HG03066 (cell line): ENCODE results near the gene USF3.

Experiments
- ATAC-seq: cut with Tn5 transposase; IDR thresholded peaks from one replicate; pipeline ENCODE4 v1.9.1; 2021; ENCODE audit warnings: low read depth; ENCODE audit not compliant: unreplicated experiment

Gene USF3

DNA sequence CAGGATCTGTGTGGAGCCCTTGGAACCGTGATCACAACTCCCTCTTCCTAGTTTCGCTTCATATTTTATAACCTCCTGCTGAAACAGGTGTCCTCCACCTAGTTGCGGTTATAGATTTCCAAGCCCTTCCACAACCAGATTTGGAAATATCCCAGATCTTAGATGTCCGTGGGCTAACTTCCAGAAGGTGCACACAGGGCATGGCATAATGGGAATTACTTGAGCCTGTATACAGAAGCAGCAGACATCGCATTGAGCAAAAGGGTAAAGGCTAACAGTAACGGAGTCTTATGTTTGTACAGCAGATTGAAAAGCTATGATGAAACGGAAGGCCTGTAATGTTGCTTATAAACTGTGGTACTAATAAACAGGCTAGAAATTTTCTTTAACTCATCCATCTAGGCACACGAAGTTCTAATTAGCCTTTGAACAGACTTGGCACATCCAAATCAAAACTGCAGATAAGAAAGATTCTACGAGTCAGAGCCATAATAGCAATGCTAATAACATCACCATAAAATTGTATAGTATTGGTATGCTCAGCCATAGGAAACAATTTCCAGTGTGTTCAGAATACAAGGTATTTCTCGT is 1.2 kb upstream of the USF3 start:
- ATAC-seq, result no peak

DNA sequence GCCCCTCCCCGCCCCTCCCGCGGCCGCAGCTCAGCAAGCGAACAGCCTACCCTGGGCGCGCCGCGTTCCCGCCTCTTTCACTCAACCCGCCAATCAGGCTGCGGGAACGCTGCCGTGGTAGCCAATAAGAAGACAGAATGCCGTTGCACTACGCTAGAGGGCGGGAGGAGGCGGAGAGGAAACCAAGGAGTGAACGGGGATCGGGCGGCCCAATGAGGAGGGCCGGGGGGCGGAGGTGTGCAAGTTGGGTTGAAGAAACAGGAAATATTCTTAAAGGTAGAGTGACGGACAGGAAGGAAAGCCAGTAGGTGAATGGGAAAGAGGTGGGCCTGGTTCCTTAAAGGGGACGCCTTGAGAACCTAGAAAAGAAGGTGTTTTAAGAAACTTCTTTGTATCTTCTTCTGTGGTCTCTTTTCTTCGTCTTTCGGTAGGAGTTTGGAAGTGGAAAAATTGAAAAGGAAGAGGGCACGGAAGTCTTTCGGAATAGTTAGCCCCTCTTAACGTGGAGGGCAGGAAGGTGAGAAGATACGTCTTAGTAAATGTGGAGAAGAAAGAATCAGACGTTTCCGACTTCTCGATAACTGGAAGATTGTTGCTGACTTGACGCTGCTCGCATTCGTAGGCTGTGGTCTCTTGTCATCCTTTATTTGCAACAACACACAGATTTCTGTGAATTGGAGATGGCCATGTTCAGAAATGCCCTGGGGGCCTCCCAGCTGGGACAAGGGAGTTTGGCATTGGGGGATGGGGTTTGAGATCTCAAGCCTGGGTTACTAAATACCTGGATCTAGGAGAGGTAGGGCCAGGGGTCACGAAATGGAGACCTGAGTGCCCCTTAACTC is 437 bp upstream of the USF3 start:
- ATAC-seq, result peak; percentile 96

DNA sequence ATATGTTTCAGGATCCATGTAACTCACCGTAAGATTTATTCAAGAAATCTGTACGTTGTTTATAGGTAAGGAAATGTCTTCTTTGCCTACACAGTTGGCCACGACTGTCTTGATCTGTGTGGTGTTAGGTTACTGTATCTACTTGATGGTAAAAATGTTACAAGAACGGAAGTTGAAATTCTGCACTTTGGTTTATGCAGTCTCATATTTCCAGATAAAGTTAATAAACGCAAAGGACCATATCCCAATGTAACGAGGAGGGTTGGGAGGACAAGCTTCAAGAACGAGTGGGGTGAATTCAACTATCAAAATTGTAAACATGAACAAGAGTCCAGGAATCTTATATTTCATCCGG is 1.0 kb downstream of the USF3 start:
- ATAC-seq, result no peak

DNA sequence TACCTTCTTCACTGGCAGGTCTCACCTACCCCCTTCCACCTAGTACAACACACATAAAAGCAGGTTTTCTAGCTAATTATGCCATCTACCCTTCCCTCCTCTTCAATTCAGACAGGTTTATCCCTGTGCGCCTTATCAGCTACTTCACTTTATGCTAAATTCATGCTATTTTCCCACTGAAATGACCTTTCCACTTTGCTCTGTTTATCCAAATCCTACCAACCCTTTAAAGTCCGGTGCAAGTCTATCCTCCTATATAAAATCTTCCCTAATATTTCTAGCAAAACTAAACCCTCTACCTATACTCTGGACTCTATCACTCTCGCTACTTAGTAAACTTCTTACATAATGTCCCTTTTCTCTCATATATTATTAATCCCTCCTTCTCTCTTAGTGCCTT is 6.0 kb downstream of the USF3 start:
- no peak for ATAC-seq

DNA sequence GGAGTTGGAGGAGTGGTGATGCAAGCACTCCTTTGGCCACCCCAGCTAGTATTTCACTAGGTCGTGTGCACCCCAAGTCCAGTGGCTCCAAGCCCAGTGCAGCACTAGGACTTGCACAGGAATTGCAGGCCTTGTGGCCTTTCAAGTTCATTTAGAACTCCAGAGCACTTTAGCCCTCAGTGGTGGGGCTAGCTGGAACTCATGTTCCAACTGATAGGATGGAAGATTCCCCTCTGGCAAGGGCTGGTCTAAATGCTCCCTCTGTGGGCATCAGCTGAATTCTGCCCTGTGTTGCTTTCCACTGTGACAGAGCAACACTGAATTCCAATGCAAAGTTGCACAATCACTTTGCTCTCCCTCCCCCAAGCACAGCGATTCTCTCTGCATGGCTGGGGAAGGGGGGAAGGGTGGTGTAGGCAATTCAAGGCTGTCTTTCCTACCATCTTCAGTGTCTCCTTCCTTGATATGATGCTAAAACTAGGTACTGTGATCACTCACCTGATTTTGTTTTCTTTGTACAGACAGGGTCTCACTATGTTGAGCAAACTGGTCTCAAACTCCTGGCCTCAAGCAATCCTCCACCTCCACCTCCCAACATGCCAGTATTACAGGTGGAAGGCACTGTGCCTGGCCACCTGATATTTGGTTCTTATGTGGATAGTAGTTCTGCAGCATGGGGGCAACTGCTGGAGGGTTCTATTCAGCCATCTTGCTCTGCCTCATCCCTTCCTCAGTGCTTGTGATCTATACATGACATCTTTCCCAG is 10.3 kb downstream of the USF3 start:
- no peak for ATAC-seq

DNA sequence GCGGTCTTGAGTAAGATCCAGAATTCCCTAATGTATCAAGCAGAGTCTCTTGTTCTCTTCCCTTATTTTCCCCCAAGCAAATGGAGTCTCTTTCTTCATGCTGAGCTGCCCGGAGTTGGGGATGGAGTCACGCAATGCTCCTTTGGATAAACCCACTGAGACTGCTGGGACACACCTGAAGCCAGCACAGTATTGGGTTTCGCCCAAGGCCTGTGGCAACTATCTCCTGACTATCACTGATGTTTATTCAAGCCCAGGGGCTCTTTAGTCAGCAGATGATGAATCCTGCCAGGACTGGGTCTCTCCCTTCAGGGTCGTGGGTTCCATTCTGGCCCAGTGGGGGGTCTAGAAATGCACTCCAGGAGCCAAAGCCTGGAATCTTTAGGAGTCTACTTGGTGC is 11.3 kb downstream of the USF3 start:
- no peak for ATAC-seq

DNA sequence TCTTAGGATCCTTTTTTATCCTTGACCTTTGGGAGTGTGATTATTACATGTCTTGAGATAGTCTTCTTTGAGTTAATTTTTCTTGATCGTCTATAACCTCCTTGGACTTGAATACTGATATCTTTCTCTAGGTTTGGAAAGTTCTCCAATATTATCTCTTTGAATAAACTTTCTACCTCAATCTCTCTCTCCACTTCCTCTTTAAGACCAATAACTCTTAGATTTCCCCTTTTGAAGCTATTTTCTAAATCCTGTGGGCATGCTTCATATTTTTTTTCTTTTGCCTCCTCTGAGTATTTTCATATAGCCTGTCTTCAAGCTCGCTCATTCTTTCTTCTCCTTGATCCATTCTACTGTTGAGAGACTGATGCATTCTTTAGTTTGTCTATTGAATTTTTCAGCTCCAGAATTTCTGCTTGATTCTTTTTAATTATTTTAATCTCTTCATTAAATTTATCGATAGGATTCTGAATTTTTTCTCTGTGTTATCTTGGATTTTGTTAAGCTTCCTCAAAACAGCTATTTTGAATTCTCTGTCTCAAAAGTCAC is 12.1 kb downstream of the USF3 start:
- ATAC-seq, result no peak

DNA sequence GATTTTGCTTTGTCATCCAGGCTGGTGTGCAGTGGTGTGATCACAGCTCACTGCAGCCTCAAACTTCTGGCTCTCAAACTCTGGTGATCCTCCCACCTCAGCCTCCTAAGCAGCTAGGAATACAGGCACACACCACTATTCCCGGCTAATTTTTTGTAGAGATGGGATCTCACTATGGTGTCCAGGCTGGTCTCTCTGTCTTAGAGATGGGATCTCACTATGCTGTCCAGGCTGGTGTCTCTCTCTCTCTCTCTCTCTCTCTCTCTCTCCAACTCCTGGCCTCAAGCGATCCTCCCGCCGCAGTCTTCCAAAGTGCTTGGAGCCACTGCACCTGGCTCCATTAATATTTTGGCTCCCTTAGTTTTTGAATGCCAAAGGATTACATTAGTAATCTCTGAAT is 17.7 kb downstream of the USF3 start:
- no peak for ATAC-seq

DNA sequence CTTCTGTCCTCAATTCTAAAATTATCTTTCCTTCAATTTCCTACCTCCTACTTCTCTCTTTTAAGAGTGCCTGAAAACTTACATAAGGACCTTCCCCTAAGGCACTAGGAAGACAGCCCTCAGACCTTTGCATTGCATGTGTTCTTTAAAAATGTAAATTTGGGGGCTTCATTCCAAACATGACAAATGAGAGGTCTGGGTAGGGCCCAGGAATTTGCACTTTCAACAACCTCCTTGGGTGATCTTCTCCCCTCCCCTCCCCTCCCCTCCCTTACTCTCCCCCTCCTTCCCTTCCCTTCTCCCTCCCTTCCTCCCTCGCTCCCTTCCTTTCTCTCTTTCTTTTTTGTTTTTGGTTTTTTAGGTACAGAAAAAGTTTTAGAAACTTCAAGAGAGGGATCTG is 18.7 kb downstream of the USF3 start:
- ATAC-seq, result no peak

DNA sequence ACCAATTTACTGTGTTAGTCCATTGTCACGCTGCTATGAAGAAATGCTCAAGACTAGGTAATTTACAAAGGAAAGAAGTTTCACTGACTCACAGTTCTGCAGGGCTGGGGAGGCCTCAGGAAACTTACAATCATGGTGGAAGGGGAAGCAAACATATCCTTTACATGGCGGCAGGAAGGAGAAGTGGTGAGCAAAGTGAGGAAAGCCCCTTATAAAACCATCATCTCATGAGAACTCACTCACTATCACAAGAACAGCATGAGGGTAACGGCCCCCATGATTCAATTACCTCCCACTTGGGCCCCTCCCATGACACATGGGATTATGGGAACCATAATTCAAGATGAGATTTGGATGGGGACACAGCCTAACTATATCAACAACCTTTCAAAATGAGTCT is 20.2 kb downstream of the USF3 start:
- ATAC-seq, result no peak

DNA sequence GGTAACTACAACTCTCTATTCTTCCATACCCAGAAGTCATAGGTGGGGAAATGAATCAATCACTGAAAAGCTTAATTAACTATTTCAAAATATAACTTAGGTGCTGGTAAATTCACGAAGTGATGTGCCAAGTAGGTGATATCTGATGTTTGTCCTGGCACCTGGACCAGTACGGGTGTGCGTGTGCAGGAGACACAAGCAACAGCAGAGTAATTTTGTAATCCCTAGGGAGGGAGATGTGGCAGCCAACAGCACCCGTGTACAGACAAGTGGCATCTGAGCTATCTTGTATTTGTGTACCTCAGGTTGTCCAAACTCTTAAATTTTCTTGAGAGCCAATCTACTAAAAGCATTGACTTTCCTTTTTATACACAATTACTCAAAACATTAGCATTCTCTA is 22.8 kb downstream of the USF3 start:
- no peak for ATAC-seq

DNA sequence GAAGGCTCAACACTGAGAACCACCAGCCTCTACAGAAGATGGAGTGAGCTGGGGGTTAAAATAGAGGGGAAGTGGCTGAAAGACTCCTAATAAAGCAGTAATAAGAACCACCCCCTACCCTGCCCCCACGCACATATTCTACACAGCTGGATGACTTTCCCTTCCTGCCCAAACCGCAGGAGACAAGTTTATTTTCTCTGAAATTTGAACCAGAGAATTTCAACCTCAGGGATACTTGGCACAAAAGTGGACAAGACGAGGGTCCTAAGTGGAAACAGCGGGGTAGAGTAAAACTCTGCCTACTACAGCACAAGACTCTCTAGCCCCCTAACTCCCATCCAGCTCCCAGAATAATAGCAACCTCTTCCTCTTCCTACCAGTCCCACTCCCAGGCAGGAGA is 28.4 kb downstream of the USF3 start:
- ATAC-seq, result no peak

DNA sequence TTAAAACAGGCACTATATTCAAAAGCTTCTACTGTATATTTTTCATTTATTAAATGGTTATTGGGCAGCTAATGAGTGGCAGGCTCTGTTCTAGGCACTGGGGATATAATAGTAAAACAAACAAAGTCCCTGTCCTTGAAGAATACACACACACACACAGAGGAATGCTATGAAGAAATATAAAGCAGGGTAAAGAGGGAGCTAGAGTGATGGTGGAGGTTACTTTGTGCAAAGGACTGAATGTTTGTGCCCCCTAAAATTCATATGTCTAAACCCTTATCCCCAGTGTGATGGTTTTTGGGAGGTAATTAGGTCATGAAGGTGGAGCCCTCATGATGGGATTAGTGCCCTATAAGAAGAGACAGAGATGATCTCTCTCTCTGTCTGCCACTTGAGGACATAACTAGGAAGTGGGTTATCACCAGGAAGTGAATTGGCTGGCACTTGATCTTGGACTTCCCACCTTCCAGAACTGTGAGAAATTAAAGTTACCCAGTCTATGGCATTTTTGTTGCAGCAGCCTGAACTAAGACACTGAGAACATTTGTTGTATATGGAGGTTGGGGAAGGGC is 31.8 kb downstream of the USF3 start:
- no peak for ATAC-seq

DNA sequence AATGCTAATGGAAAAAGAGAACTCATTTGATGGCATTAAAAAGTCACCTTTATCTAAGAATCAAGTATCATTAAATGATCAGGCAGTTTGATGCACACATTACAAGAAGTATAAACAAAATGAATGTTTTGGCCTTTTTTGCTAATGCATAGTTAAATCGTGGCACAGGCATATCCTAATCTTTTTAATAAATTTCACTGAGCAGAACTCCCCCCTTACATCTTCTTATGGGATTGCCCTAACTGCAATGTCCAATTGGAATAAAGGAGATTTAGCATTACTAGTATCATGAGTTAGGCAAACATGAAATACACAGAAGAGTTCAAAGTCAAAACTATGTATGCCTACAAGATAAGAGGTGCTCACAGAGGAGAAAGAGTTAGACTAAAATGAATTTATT is 32.7 kb downstream of the USF3 start:
- ATAC-seq, result no peak

DNA sequence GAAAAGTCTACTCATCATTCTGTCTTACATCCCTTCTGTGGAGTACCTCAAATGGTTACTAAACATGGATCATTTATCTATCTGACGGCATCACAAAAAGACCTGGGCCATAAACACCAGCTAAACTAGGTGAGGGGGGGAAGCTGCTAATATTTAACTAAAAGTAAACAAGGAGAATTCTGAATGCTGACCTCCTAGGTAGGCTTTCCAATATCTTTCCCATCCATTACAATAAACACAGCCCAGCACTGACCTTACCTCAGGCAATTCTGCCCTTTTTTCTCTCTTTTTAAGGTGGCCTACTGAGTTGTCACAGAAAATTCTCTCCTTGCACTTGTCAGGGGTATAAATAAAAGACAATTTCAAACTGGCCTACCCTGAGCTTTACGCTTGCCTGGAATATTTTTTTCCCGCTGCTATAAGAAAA is 33.1 kb downstream of the USF3 start:
- no peak for ATAC-seq

DNA sequence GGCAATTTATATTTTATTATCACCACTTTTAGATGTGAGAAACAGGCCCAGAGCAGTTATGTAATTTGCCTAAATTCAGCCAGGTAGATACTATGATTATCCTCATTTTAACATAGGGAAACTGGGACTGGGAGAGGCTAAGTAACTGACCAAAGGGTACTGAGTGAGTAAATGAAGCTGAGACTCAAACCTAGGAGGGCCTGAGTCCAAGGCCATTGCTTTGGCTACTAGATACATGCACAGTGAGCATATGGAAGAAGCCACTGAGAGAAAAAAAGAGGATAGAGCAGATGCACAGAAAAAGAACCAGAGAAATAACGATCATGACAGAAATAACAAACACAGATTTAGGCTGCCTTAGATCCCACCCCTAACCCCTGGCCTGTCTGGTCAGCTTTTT is 33.6 kb downstream of the USF3 start:
- ATAC-seq, result no peak

DNA sequence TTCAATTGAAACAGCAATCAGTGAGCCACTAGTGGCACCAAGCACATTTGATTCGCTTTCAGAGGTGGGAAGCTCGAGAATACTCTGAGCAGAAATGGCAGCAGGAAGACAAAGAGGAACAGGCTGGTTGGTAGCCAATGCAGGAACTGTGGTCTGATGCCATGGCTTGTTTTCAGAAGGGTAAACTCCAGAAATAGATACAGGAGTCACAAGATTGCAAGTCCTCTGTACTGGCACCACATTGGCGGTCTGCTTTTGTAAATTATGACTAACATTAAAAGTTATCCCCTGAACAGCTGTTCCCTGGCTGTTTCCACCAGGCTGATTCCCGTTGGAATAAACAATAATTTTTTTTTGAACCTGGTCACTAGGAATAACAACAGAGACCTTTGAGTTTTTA is 35.5 kb downstream of the USF3 start:
- ATAC-seq, result no peak

DNA sequence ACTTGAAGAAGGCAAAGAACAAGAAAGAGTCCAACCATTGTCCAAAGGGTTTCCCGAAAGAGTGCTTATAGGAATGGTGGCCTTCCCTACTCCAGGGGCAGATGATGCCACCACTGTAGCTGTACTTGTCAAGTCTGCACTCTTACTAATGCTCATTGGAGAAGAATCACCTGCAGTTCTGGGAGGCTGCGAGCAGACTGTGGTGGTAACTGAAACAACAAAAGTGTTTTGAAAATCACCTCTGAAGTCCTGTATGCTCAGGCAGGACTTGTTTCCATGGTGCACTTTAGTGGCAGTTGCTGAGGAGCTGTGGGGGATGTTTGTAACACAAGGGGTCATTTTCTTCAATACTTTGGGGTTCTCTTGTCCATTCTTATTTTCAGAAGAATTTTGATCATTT is 36.0 kb downstream of the USF3 start:
- ATAC-seq, result no peak

DNA sequence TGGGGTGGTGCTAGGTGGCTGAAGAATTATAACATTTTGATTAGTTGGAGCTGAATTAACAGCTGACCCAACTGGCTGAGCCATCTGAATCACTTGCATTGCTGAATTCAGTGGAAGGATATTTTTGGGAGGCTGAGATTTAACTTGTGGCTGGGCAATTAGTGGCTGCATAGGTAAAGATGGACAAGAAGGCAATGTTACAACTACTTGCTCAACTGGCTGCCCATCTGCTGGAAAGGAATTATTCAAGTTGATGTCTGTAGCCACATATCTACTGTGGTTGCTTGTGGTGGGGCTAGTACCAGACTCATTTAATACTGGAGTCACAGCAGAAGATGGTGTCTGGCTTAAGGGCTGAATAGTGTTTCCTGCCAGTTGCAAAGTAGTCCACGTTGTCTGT is 36.4 kb downstream of the USF3 start:
- ATAC-seq, result no peak

DNA sequence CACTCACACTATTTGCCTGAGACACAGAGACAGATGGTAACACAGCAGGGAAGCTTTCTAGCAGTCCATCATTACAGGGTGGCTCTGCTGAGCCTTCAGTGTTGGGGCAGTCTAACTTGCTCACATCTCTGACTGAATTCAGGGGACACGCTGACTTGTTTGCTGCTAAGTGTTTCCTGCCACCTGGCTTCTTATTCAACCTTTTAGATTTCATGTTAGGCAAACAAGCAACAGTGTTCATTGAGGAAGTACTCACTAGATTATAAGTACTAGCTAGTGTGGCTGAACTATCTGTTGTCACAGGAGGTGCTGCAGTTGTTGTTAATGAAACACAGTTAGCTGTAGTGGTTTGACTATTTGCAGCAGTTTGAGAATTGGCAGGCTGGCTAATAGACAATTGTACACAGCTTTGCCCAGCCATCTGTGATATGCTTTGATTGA is 37.3 kb downstream of the USF3 start:
- ATAC-seq, result no peak

DNA sequence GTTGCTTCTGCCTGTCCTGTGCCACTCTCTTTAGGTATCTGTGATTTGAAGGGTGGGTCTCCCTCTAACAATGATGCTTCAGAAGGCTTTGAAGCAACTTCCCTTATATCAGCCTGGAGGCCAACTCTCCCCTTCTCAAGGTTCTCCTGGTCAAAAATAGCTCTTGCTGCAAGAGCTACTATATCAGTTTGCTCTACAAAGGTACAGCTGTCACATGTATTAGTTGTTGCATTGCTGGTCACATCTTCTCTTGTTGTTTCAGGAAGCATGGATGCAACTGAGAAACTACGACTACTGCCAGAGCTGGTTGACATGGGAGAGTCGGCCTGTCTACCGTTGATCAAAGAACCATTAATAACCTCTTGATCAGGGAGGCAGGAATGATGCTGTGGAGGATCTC is 38.3 kb downstream of the USF3 start:
- ATAC-seq, result no peak
